HepG2 (cell line): Measurements from ENCODE around the gene THRAP3. TPM values are rescaled to one million over a fixed set of nuclear protein-coding genes. Genes with fewer than 3 reads are reported as not detected.

Experiments
- BHLHE40 ChIP-seq: IDR thresholded peaks from 2 replicates; pipeline ENCODE4 v1.6.1; 2011; ENCODE audit warnings: low read length, improper control_type of control experiment
- KLF12 ChIP-seq: sonication (generic); formaldehyde crosslinking; IDR thresholded peaks from 2 replicates; pipeline ENCODE4 v1.4.0; 2020; ENCODE audit warnings: missing genetic modification reagents, borderline replicate concordance
- KLF9 ChIP-seq: IDR thresholded peaks from 2 replicates; pipeline ENCODE4 v1.6.1; 2016; ENCODE audit warnings: low read depth
- MEF2D ChIP-seq: sonication (generic); formaldehyde crosslinking; IDR thresholded peaks from 2 replicates; pipeline ENCODE4 v1.5.1; 2020; ENCODE audit warnings: mild to moderate bottlenecking, missing genetic modification reagents
- MIXL1 ChIP-seq: IDR thresholded peaks from 2 replicates; pipeline ENCODE4 v1.6.1; 2016
- NFATC3 ChIP-seq: sonication (generic); formaldehyde crosslinking; IDR thresholded peaks from 2 replicates; pipeline ENCODE4 v1.5.1; 2020; ENCODE audit warnings: mild to moderate bottlenecking, missing genetic modification reagents
- SETDB1 ChIP-seq: sonication (generic); formaldehyde crosslinking; IDR thresholded peaks from 2 replicates; pipeline ENCODE4 v1.5.1; 2020; ENCODE audit warnings: missing genetic modification reagents, mild to moderate bottlenecking, borderline replicate concordance
- SKIL ChIP-seq: sonication (generic); formaldehyde crosslinking; IDR thresholded peaks from 2 replicates; pipeline ENCODE4 v1.8.0; 2022; ENCODE audit warnings: missing genetic modification reagents, mild to moderate bottlenecking, moderate library complexity, borderline replicate concordance
- TGIF2 ChIP-seq: IDR thresholded peaks from 2 replicates; pipeline ENCODE4 v1.6.1; 2016; ENCODE audit warnings: control low read depth, missing compliant biosample characterization
- XRCC5 ChIP-seq: fragments of 200-400 bp; formaldehyde crosslinking; optimal IDR thresholded peaks from 2 replicates; pipeline ENCODE3; 2017; ENCODE audit warnings: mild to moderate bottlenecking, low read length
- ZKSCAN8 ChIP-seq: IDR thresholded peaks from 2 replicates; pipeline ENCODE4 v1.6.1; 2016; ENCODE audit warnings: borderline replicate concordance, missing genetic modification reagents, missing compliant biosample characterization
- ZNF264 ChIP-seq: sonication (generic); formaldehyde crosslinking; IDR thresholded peaks from 2 replicates; pipeline ENCODE4 v1.4.0; 2020; ENCODE audit warnings: missing genetic modification reagents
- ZNF292 ChIP-seq: sonication (generic); formaldehyde crosslinking; IDR thresholded peaks from 2 replicates; pipeline ENCODE4 v1.8.1; 2022; ENCODE audit warnings: mild to moderate bottlenecking, low read depth, missing genetic modification reagents, borderline replicate concordance
- ZNF574 ChIP-seq: sonication (generic); formaldehyde crosslinking; IDR thresholded peaks from 2 replicates; pipeline ENCODE4 v1.4.0; 2020; ENCODE audit warnings: missing genetic modification reagents
- polyA plus RNA-seq, 8 experiments: library from polyadenylated mRNA; depleted of rRNA in 3 of 8; stranded (reverse) in 7 of 8; unstranded in 1 of 8; fragments of >200 nt; fragmentation: Illumina TruSeq in 4 of 8; extraction: Trizol in 4 of 8; gene quantifications; 2 replicates each; pipeline versions ENCODE4 v1.2.1 to v1.2.3, GENCODE V29; 2011 to 2016; ENCODE audit warnings: low read depth in 4 of 8, missing spikeins in 1 of 8, mixed read lengths in 1 of 8; ENCODE audit not compliant: insufficient read depth in 1 of 8
- total RNA-seq, 5 experiments: library from RNA; depleted of rRNA; stranded (reverse); fragments of >200 nt; fragmentation: Illumina TruSeq; extraction: Trizol; gene quantifications; 2 replicates each; pipeline ENCODE4 v1.2.3, GENCODE V29; 2016; ENCODE audit warnings: low read depth in 1 of 5
- TF ChIP-seq, protein P1 (sequence below): sonication (generic); formaldehyde crosslinking; IDR thresholded peaks from 2 replicates; pipeline ENCODE4 v1.9.0; 2021; ENCODE audit warnings: mild to moderate bottlenecking, missing genetic modification reagents

The THRAP3 gene
- total and polyA plus RNA-seq, 2 of the 13 experiments (the other 11 are each of a cell fraction or from before 2014, with no cell fraction given), result 45.0 to 92.6 TPM

- TF ChIP-seq, protein P1, sequence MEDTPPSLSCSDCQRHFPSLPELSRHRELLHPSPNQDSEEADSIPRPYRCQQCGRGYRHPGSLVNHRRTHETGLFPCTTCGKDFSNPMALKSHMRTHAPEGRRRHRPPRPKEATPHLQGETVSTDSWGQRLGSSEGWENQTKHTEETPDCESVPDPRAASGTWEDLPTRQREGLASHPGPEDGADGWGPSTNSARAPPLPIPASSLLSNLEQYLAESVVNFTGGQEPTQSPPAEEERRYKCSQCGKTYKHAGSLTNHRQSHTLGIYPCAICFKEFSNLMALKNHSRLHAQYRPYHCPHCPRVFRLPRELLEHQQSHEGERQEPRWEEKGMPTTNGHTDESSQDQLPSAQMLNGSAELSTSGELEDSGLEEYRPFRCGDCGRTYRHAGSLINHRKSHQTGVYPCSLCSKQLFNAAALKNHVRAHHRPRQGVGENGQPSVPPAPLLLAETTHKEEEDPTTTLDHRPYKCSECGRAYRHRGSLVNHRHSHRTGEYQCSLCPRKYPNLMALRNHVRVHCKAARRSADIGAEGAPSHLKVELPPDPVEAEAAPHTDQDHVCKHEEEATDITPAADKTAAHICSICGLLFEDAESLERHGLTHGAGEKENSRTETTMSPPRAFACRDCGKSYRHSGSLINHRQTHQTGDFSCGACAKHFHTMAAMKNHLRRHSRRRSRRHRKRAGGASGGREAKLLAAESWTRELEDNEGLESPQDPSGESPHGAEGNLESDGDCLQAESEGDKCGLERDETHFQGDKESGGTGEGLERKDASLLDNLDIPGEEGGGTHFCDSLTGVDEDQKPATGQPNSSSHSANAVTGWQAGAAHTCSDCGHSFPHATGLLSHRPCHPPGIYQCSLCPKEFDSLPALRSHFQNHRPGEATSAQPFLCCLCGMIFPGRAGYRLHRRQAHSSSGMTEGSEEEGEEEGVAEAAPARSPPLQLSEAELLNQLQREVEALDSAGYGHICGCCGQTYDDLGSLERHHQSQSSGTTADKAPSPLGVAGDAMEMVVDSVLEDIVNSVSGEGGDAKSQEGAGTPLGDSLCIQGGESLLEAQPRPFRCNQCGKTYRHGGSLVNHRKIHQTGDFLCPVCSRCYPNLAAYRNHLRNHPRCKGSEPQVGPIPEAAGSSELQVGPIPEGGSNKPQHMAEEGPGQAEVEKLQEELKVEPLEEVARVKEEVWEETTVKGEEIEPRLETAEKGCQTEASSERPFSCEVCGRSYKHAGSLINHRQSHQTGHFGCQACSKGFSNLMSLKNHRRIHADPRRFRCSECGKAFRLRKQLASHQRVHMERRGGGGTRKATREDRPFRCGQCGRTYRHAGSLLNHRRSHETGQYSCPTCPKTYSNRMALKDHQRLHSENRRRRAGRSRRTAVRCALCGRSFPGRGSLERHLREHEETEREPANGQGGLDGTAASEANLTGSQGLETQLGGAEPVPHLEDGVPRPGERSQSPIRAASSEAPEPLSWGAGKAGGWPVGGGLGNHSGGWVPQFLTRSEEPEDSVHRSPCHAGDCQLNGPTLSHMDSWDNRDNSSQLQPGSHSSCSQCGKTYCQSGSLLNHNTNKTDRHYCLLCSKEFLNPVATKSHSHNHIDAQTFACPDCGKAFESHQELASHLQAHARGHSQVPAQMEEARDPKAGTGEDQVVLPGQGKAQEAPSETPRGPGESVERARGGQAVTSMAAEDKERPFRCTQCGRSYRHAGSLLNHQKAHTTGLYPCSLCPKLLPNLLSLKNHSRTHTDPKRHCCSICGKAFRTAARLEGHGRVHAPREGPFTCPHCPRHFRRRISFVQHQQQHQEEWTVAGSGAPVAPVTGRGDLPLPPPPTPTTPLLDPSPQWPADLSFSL (CRISPR knock-in tag), result no peak
- TF ChIP-seq KLF9 (CRISPR knock-in tag), result 0 out of 2 replicates have a peak, but pooled peaks have one; percentile 61
- peak; percentile 58 for TF ChIP-seq XRCC5
- 0 out of 2 replicates have a peak, but pooled peaks have one; percentile 35 for TF ChIP-seq BHLHE40
- peak; percentile 80 for TF ChIP-seq ZNF292 (CRISPR knock-in tag)
- TF ChIP-seq SKIL (CRISPR knock-in tag), result no peak
- TF ChIP-seq NFATC3, result no peak
- peak; percentile 76; the same call in 1 of the 2 replicates for TF ChIP-seq ZNF574
- peak; percentile 83; the same call in 1 of the 2 replicates for TF ChIP-seq ZNF264 (CRISPR knock-in tag)
- TF ChIP-seq SETDB1 (CRISPR knock-in tag), result no peak
- TF ChIP-seq MIXL1 (CRISPR knock-in tag), result peak; percentile 33; the same call in 1 of the 2 replicates
- TF ChIP-seq TGIF2 (CRISPR knock-in tag), result peak; percentile 93; the same call in 1 of the 2 replicates
- TF ChIP-seq ZKSCAN8 (CRISPR knock-in tag), result peak; percentile 36; the same call in 1 of the 2 replicates
- TF ChIP-seq MEF2D (CRISPR knock-in tag), result 0 out of 2 replicates have a peak, but pooled peaks have one; percentile 50
- TF ChIP-seq KLF12 (CRISPR knock-in tag), result peak; percentile 33; the same call in 1 of the 2 replicates
Measured at GRCh38 chr1:36239941-36240637, 15.8 kb downstream of the THRAP3 start (continued).
